Inflammatory macrophage (primary cell): Measurements from ENCODE around the gene LELP1.
A peak's percentile ranks its signal among the peaks of the same experiment; 100 is the strongest.
"Not testable (repeated sequence)": the region's sequence is repeated elsewhere in the genome, so short reads cannot be mapped to it uniquely, and the experiment has no call there.

Experiments used
- DNase-seq, 2 donors: peaks; one replicate each; pipeline ENCODE4 v3.0.0-alpha.2; 2020 to 2022

The LELP1 gene

GRCh38 chr1:153229076-153229829, 26.0 kb downstream of the LELP1 start:
- DNase-seq, result not testable (repeated sequence)

- no peak for DNase-seq
These were observed 28.1 kb downstream of the LELP1 start for GRCh38 chr1:153231363-153231762.

GRCh38 chr1:153231785-153232184, 28.6 kb downstream of the LELP1 start:
- peak; percentile 68 to 69 for DNase-seq

- DNase-seq, result peak; percentile 42 to 50
These were observed 29.3 kb downstream of the LELP1 start for GRCh38 chr1:153232553-153232952.

GRCh38 chr1:153233448-153233847, 30.2 kb downstream of the LELP1 start:
- DNase-seq, result no peak

GRCh38 chr1:153238527-153238926, 35.3 kb downstream of the LELP1 start:
- no peak for DNase-seq

- DNase-seq, result no peak
These were observed 38.9 kb downstream of the LELP1 start for GRCh38 chr1:153242160-153242559.

- DNase-seq, result no peak
These were observed 42.2 kb downstream of the LELP1 start for GRCh38 chr1:153245466-153245865.

- no peak for DNase-seq
These were observed 42.8 kb downstream of the LELP1 start for GRCh38 chr1:153246018-153246417.

- DNase-seq, result no peak
These were observed 43.6 kb downstream of the LELP1 start for GRCh38 chr1:153246825-153247224.

- DNase-seq, result no peak
These were observed 45.1 kb downstream of the LELP1 start for GRCh38 chr1:153248176-153248879.

- no peak for DNase-seq
These were observed 46.9 kb downstream of the LELP1 start for GRCh38 chr1:153250166-153250565.

GRCh38 chr1:153251087-153251486, 47.9 kb downstream of the LELP1 start:
- no peak for DNase-seq

- no peak for DNase-seq
These were observed 48.3 kb downstream of the LELP1 start for GRCh38 chr1:153251562-153251961.

- DNase-seq, result no peak
These were observed 48.8 kb downstream of the LELP1 start for GRCh38 chr1:153251988-153252387.

GRCh38 chr1:153253076-153253475, 49.8 kb downstream of the LELP1 start:
- no peak for DNase-seq

- no peak for DNase-seq
These were observed 50.5 kb downstream of the LELP1 start for GRCh38 chr1:153253693-153254092.
